NCI-H128 (cell line): Measurements from ENCODE around the gene TAP1.
A peak's percentile ranks its signal among the peaks of the same experiment; 100 is the strongest.

Experiments used
- DNase-seq: peaks from one replicate; lab custom pipeline; 2025; ENCODE audit not compliant: unreplicated experiment; lab: John Stamatoyannopoulos, UW

Gene TAP1

GRCh38 chr6:32862725-32863124, 9.2 kb upstream of the TAP1 start:
- no peak for DNase-seq

- DNase-seq: no peak
Measured at GRCh38 chr6:32860674-32861073, 7.2 kb upstream of the TAP1 start.

GRCh38 chr6:32858194-32858593, 4.7 kb upstream of the TAP1 start:
- no peak for DNase-seq

GRCh38 chr6:32857156-32857891, 3.8 kb upstream of the TAP1 start:
- DNase-seq: no peak

- DNase-seq: no peak
Measured at GRCh38 chr6:32855467-32856174, 2.1 kb upstream of the TAP1 start.

- no peak for DNase-seq
Measured at GRCh38 chr6:32854376-32855178, 1.1 kb upstream of the TAP1 start.

- no peak for DNase-seq
Measured at GRCh38 chr6:32852844-32853540, 512 bp downstream of the TAP1 start.

GRCh38 chr6:32852018-32852843, 1.3 kb downstream of the TAP1 start:
- no peak for DNase-seq

GRCh38 chr6:32851025-32851424, 2.5 kb downstream of the TAP1 start:
- no peak for DNase-seq

- DNase-seq: no peak
Measured at GRCh38 chr6:32849126-32849525, 4.4 kb downstream of the TAP1 start.

GRCh38 chr6:32847795-32848194, 5.7 kb downstream of the TAP1 start:
- no peak for DNase-seq

GRCh38 chr6:32847004-32847403, 6.5 kb downstream of the TAP1 start:
- no peak for DNase-seq

- no peak for DNase-seq
Measured at GRCh38 chr6:32845384-32845884, 8.1 kb downstream of the TAP1 start.

- no peak for DNase-seq
Measured at GRCh38 chr6:32844839-32845383, 8.6 kb downstream of the TAP1 start.

- DNase-seq: peak; percentile 81
Measured at GRCh38 chr6:32843979-32844838, 9.3 kb downstream of the TAP1 start, which contains the start of gene PSMB8. Gene PSMB8 (minus strand): TSS chr6:32844047. CDS start chr6:32843996, 51 bp downstream.

- DNase-seq: no peak
Measured at GRCh38 chr6:32843331-32843978, 10.0 kb downstream of the TAP1 start.

GRCh38 chr6:32842690-32843089, 10.8 kb downstream of the TAP1 start:
- no peak for DNase-seq

- no peak for DNase-seq
Measured at GRCh38 chr6:32842021-32842650, 11.4 kb downstream of the TAP1 start.
